ENCODE data around the gene VPS72.

The VPS72 gene

DNA sequence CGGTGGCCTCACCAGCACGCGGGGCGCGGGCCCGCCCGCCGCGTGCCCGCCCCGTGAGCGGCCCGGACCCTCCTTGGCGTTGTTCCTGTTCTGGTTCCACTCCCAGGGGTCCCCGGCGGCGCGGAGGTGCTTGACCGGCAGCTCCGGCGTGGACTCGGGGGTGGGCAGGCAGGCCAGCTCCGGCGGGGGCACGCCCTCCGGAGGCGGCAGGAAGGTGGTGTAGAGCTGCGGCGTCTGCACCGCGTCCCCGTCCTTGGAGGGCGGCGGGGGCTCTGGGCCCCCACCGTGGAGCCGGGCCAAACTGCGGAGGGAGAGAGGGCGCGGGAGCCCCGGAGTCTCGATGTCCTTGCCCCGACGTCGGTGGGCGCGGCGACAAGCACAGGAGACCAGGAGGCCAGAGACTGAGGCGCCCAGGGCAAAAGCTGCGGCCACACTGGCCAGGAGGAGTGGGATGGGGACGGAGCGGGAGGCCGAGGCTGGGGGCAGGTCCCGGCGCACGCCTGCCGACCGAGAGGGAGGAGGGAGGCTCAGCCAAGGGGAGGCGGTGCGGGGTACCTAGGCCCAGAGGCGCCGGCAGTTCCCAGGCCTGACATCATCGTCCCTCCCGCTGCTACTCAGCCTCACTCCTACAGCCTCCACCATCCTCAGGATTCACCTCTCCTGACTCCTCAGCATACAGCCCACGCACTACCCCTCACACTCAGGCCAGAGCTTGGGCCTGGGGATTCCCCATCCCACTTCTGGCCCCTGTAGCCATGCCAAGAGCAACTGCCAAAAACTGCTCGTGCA is 56.8 kb downstream of the VPS72 start:
- H2BK12ac ChIP-seq (ENCODE audit: low read length) = peak overlapping the region; percentile 46
- H4K91ac ChIP-seq (ENCODE audit: low read depth, low read length, poor library complexity) = no peak overlapping the region
- peak overlapping the region; percentile 82 for H2AK5ac ChIP-seq (ENCODE audit: low read depth, low read length)
- H3K27me3 ChIP-seq (ENCODE audit: control insufficient read depth in 3 of 3, insufficient read depth in 3 of 3, low read depth in 1 of 3, low read length in 3 of 3) = peaks cover 0 to 27% (median 5%) of the 10 kb centered on the region in 3 experiments
- no peak overlapping the region for H3K27ac ChIP-seq (replicated peaks; ENCODE audit: low read length)
- peak overlapping the region; percentile 86 for H3K4me2 ChIP-seq (ENCODE audit: insufficient read depth, low read length, poor library complexity, severe bottlenecking)
- H3K4ac ChIP-seq (ENCODE audit: low read length) = no peak overlapping the region
- peak overlapping the region; percentile 54 for H3K9ac ChIP-seq (ENCODE audit: low read depth, low read length, poor library complexity)
- no CpG with 5 or more reads among the region's 65 CpGs for WGBS, 2 donors (ENCODE audit: extremely low coverage in 2 of 2, insufficient read length in 2 of 2, insufficient replicate concordance in 1 of 2)
- H2BK15ac ChIP-seq (ENCODE audit: low read length) = peak overlapping the region; percentile 8
- peaks cover 1% of the 10 kb centered on the region for H3K79me1 ChIP-seq (ENCODE audit: low read depth, low read length)
- H3K36me3 ChIP-seq (replicated peaks in 1 of 2; ENCODE audit: control insufficient read depth in 2 of 2, insufficient read depth in 2 of 2, low read length in 2 of 2) = peaks cover 35 to 60% of the 10 kb centered on the region in 2 donors
- H3K9me3 ChIP-seq (replicated peaks in 1 of 2; ENCODE audit: control insufficient read depth in 2 of 2, insufficient read depth in 1 of 2, low read depth in 1 of 2, low read length in 2 of 2) = no peaks in the 10 kb centered on the region
- H2BK5ac ChIP-seq (ENCODE audit: low read length) = no peak overlapping the region
- DNase-seq (ENCODE audit: low spot score) = no peak
- H3K4me3 ChIP-seq (ENCODE audit: low read length in 2 of 2) = peak overlapping the region in 1 of 2 donors; percentile 59
- H3K18ac ChIP-seq (ENCODE audit: low read length) = peak overlapping the region; percentile 89
- H3K23ac ChIP-seq (ENCODE audit: low read depth, low read length, poor library complexity) = peak overlapping the region; percentile 53
- H2AFZ ChIP-seq (ENCODE audit: low read length) = no peak overlapping the region
- peak overlapping the region; percentile 42 for H3K14ac ChIP-seq (ENCODE audit: low read length)
- peak overlapping the region; percentile 26 for H4K8ac ChIP-seq (ENCODE audit: low read depth, low read length)
- no peak overlapping the region for H2BK120ac ChIP-seq (ENCODE audit: low read depth, low read length)
- H3K4me1 ChIP-seq (ENCODE audit: control insufficient read depth in 2 of 2, insufficient read depth in 1 of 2, low read depth in 1 of 2, low read length in 2 of 2) = peaks cover 0 to 8% of the 10 kb centered on the region in 2 donors

DNA sequence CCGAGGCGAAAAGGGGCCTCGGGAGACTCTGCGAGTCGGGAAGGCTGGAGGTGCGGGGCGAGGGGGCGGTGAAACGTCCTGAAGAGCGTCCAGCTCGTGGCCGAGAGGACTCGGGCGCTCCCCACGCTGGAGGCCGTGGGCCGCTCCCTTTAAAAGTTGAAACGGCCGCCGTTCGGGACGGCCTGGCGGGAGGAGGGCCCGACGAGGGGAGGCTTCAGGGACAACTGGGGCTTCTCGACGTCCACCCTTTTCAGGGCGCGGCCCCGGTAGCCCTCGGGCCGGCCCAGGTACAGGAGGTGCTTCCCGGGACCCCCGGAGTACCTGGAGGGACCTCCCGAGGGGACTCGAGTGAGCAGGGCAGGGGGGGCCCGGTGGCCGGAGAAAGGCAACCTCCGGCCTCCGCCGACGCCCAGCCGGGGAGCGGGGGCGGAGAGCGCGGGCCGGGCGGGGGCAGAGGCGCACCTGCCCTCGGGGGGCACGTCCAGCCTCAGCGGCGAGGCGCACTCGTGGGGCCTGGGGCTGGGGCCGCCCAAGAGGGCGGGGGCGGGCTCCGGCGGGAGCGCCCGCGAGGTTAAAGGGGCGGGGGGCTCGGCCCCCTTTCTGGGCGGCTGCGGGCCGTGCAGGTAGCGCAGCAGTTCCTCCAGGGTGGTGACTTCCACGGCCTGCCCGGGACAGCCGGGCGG is 57.5 kb downstream of the VPS72 start:
- peaks cover 0 to 27% (median 5%) of the 10 kb centered on the region in 3 experiments for H3K27me3 ChIP-seq (ENCODE audit: control insufficient read depth in 3 of 3, insufficient read depth in 3 of 3, low read depth in 1 of 3, low read length in 3 of 3)
- peak overlapping the region; percentile 86 for H3K4me2 ChIP-seq (ENCODE audit: insufficient read depth, low read length, poor library complexity, severe bottlenecking)
- H2AFZ ChIP-seq (ENCODE audit: low read length) = no peak overlapping the region
- H3K18ac ChIP-seq (ENCODE audit: low read length) = peak overlapping the region; percentile 92
- DNase-seq (ENCODE audit: low spot score) = no peak
- peak overlapping the region; percentile 8 for H2BK15ac ChIP-seq (ENCODE audit: low read length)
- H3K79me1 ChIP-seq (ENCODE audit: low read depth, low read length) = no peaks in the 10 kb centered on the region
- no peak overlapping the region for H4K91ac ChIP-seq (ENCODE audit: low read depth, low read length, poor library complexity)
- H4K8ac ChIP-seq (ENCODE audit: low read depth, low read length) = no peak overlapping the region
- H3K23ac ChIP-seq (ENCODE audit: low read depth, low read length, poor library complexity) = no peak overlapping the region
- H3K36me3 ChIP-seq (replicated peaks in 1 of 2; ENCODE audit: control insufficient read depth in 2 of 2, insufficient read depth in 2 of 2, low read length in 2 of 2) = peaks cover 29 to 52% of the 10 kb centered on the region in 2 donors
- H3K4me1 ChIP-seq (ENCODE audit: control insufficient read depth in 2 of 2, insufficient read depth in 1 of 2, low read depth in 1 of 2, low read length in 2 of 2) = peaks cover 0 to 8% of the 10 kb centered on the region in 2 donors
- H2BK5ac ChIP-seq (ENCODE audit: low read length) = no peak overlapping the region
- no peak overlapping the region for H3K27ac ChIP-seq (replicated peaks; ENCODE audit: low read length)
- H2AK5ac ChIP-seq (ENCODE audit: low read depth, low read length) = peak overlapping the region; percentile 82
- H3K9me3 ChIP-seq (replicated peaks in 1 of 2; ENCODE audit: control insufficient read depth in 2 of 2, insufficient read depth in 1 of 2, low read depth in 1 of 2, low read length in 2 of 2) = no peaks in the 10 kb centered on the region
- H3K14ac ChIP-seq (ENCODE audit: low read length) = peak overlapping the region; percentile 42
- no peak overlapping the region for H2BK120ac ChIP-seq (ENCODE audit: low read depth, low read length)
- peak overlapping the region; percentile 17 for H3K4ac ChIP-seq (ENCODE audit: low read length)
- H2BK12ac ChIP-seq (ENCODE audit: low read length) = no peak overlapping the region
- no peak overlapping the region for H3K4me3 ChIP-seq (ENCODE audit: low read length in 2 of 2)
- H3K9ac ChIP-seq (ENCODE audit: low read depth, low read length, poor library complexity) = no peak overlapping the region
- no CpG with 5 or more reads among the region's 74 CpGs for WGBS, 2 donors (ENCODE audit: extremely low coverage in 2 of 2, insufficient read length in 2 of 2, insufficient replicate concordance in 1 of 2)

DNA sequence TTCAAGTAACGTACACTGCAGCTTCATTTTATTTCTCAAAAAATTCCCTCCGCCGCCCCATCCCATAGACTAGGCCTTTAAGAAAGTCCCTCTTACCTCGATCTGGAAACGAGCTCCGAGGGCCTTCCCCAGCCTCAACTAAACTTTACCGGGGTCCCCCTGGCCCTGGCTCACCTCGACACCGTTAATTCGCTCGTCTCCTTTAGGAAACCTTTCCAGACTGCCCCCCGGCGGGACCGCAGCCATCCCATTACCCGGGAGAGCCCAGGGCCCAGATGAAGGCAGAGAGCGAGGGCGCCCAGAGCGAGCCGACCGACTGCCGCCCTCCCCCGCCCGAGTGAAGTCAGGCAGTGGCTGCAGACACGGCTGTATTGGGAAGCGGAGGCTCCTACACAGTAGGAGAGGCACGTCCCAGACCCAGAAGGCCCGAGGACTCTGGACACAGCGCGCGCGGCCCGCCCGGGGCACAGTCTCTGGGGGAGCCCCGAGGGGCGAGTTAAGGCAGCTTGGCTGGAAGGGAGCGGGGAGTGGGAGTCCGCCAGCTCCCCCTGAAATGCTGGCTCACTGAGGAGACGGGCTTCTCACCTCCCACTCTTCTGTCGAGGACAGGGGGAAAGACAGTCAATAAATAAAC is 58.2 kb downstream of the VPS72 start:
- no peak for DNase-seq (ENCODE audit: low spot score)
- Histone ChIP-seq H3K9me3 (replicated peaks in 1 of 2; ENCODE audit: control insufficient read depth in 2 of 2, insufficient read depth in 1 of 2, low read depth in 1 of 2, low read length in 2 of 2) (no peaks in the 10 kb centered on the region), H2AK5ac (ENCODE audit: low read depth, low read length) (peak overlapping the region; percentile 82), H3K27ac (replicated peaks; ENCODE audit: low read length) (no peak overlapping the region), H3K79me1 (ENCODE audit: low read depth, low read length) (no peaks in the 10 kb centered on the region), H3K18ac (ENCODE audit: low read length) (peak overlapping the region; percentile 92), H4K8ac (ENCODE audit: low read depth, low read length) (no peak overlapping the region), H3K4ac (ENCODE audit: low read length) (peak overlapping the region; percentile 17), H2BK12ac (ENCODE audit: low read length) (no peak overlapping the region), H3K27me3 (ENCODE audit: control insufficient read depth in 3 of 3, insufficient read depth in 3 of 3, low read depth in 1 of 3, low read length in 3 of 3) (peaks cover 0 to 27% (median 5%) of the 10 kb centered on the region in 3 experiments), H3K23ac (ENCODE audit: low read depth, low read length, poor library complexity) (no peak overlapping the region), H3K9ac (ENCODE audit: low read depth, low read length, poor library complexity) (peak overlapping the region; percentile 83), H3K14ac (ENCODE audit: low read length) (no peak overlapping the region), H4K91ac (ENCODE audit: low read depth, low read length, poor library complexity) (no peak overlapping the region), H2AFZ (ENCODE audit: low read length) (no peak overlapping the region), H2BK120ac (ENCODE audit: low read depth, low read length) (no peak overlapping the region), H3K4me3 (ENCODE audit: low read length in 2 of 2) (peak overlapping the region in 1 of 2 donors; percentile 62), H3K36me3 (replicated peaks in 1 of 2; ENCODE audit: control insufficient read depth in 2 of 2, insufficient read depth in 2 of 2, low read length in 2 of 2) (peaks cover 26 to 49% of the 10 kb centered on the region in 2 donors), H2BK5ac (ENCODE audit: low read length) (no peak overlapping the region), H3K4me1 (ENCODE audit: control insufficient read depth in 2 of 2, insufficient read depth in 1 of 2, low read depth in 1 of 2, low read length in 2 of 2) (peaks cover 0 to 8% of the 10 kb centered on the region in 2 donors), H3K4me2 (ENCODE audit: insufficient read depth, low read length, poor library complexity, severe bottlenecking) (peak overlapping the region; percentile 86), H2BK15ac (ENCODE audit: low read length) (no peak overlapping the region)
- WGBS, 2 donors (ENCODE audit: extremely low coverage in 2 of 2, insufficient read length in 2 of 2, insufficient replicate concordance in 1 of 2) = no CpG with 5 or more reads among the region's 39 CpGs
